ENCODE measurements around the gene KDM4C. TPM values are rescaled to one million over a fixed set of nuclear protein-coding genes. Genes with fewer than 3 reads are reported as not detected.

Gene KDM4C
- total and polyA plus RNA-seq, 2 of the 4 experiments (the other 2 are of a cell fraction), result 11.8 to 23.8 TPM

DNA sequence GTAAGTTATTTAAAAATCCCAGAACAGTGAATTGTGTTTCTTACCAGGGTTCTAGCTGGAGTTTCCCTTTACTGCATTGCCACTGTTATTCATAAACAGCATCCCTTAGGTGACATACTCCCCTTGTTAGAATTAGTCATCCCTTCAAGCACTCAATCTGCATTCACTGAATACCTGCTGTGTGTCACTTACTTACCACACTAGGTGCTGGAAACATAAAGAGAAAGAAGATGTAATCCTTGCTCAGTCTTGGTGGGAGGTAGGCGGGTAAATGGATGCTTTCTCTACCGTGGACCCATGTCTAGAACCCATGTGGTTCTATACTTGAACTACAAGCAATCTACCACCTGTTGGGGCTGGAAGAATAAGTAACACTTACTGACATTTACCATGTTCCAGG is 371.6 kb downstream of the KDM4C start:
- ChIA-PET POLR2A (ENCODE audit: unreplicated experiment) (no interaction called here), CTCF (no interaction called here)
- no peak overlapping the region for H2AFZ ChIP-seq (replicated peaks; ENCODE audit: low read length, poor library complexity)
- H3K27ac ChIP-seq (ENCODE audit: insufficient read depth, low read length), result no peak overlapping the region
- no peak overlapping the region for H4K91ac ChIP-seq (ENCODE audit: insufficient read depth, low read depth, low read length)
- no peak for ATAC-seq (ENCODE audit: low read depth)
- H3K18ac ChIP-seq (ENCODE audit: low read depth, low read length), result no peak overlapping the region
- no peak overlapping the region for H4K5ac ChIP-seq (ENCODE audit: low read depth, low read length)
- H3K4ac ChIP-seq (ENCODE audit: low read depth, low read length), result no peak overlapping the region
- no peak for TF ChIP-seq MAFK (IDR thresholded peaks at IDR 0.05; ENCODE audit: low read depth, low read length)
- no peak for TF ChIP-seq SMC3 (IDR thresholded peaks at IDR 0.05; ENCODE audit: low read depth, low read length)
- TF ChIP-seq RCOR1 (IDR thresholded peaks at IDR 0.05; ENCODE audit: insufficient replicate concordance, low read length), result no peak
- TF ChIP-seq BHLHE40 (IDR thresholded peaks at IDR 0.05; ENCODE audit: low read depth, low read length), result no peak
- no peaks in the 10 kb centered on the region for H3K9me1 ChIP-seq (ENCODE audit: insufficient read depth, low read length)
- BruUV-seq (replicated peaks), result no TSS peak
- intact Hi-C loops (cut with micrococcal nuclease) (no loop called here), dilution Hi-C loops (cut with HindIII; ENCODE audit: low sequenced_read_pairs, unreplicated experiment) (no loop called here), in situ Hi-C loops (cut with MboI; ENCODE audit: low sequenced_read_pairs) (no loop called here)
- no peak overlapping the region for H3K14ac ChIP-seq (replicated peaks; ENCODE audit: low read depth, low read length)
- H3K23ac ChIP-seq (ENCODE audit: low read depth, low read length), result no peak overlapping the region
- H3K4me1 ChIP-seq (ENCODE audit: control insufficient read depth, insufficient read depth, low read length), result no peaks in the 10 kb centered on the region
- H4K20me1 ChIP-seq (ENCODE audit: insufficient read depth, low read length), result no peaks in the 10 kb centered on the region
- H2BK120ac ChIP-seq (ENCODE audit: low read depth, low read length), result no peak overlapping the region
- no peak overlapping the region for H2BK20ac ChIP-seq (ENCODE audit: low read depth, low read length)
- H2BK15ac ChIP-seq (ENCODE audit: low read depth, low read length), result no peak overlapping the region
- no peak overlapping the region for H3K4me2 ChIP-seq (ENCODE audit: low read depth, low read length)
- H3K9me3 ChIP-seq (ENCODE audit: control insufficient read depth, insufficient read depth, low read length), result no peaks in the 10 kb centered on the region
- H3K79me1 ChIP-seq (ENCODE audit: low read depth in 1 of 2, low read length in 2 of 2), result no peaks in the 10 kb centered on the region
- no peak overlapping the region for H2AK9ac ChIP-seq (replicated peaks; ENCODE audit: low read depth, low read length, poor library complexity)
- no peaks in the 10 kb centered on the region for H3K27me3 ChIP-seq (ENCODE audit: control insufficient read depth, insufficient read depth, low read length)
- no peak overlapping the region for H2BK5ac ChIP-seq (ENCODE audit: low read depth, low read length, poor library complexity, severe bottlenecking)
- H3K36me3 ChIP-seq (ENCODE audit: control insufficient read depth, insufficient read depth, low read length), result peaks cover 1% of the 10 kb centered on the region; the same call in 1 of the 2 replicates
- no peak overlapping the region for H3K9ac ChIP-seq (ENCODE audit: low read depth, low read length)
- H4K8ac ChIP-seq (ENCODE audit: low read depth in 2 of 2, low read length in 2 of 2), result no peak overlapping the region
- H2AK5ac ChIP-seq (ENCODE audit: low read depth, low read length), result no peak overlapping the region
- no peak for DNase-seq
- no CpG with 5 or more reads among the region's 2 CpGs for WGBS, 2 experiments (ENCODE audit: extremely low coverage in 2 of 2, insufficient read length in 1 of 2)
- H3K56ac ChIP-seq (ENCODE audit: extremely low read depth, insufficient read depth, low read length), result no peak overlapping the region
- H3K4me3 ChIP-seq (ENCODE audit: insufficient read depth, low read depth, low read length), result no peak overlapping the region
